PC-9 (cell line): ENCODE measurements around the gene ZNF81.

Experiments
- EZH2 ChIP-seq: fragments of 200-600 bp; sonication (generic); IDR thresholded peaks from 2 replicates; pipeline ENCODE4 v1.8.0; 2017; ENCODE audit warnings: antibody characterized with exemption, low read depth
- TF ChIP-seq, protein P1 (sequence below): fragments of 200-600 bp; sonication (generic); conservative IDR thresholded peaks from 2 replicates; pipeline ENCODE4 v1.6.1; 2017; ENCODE audit warnings: mixed run types, antibody characterized with exemption, mild to moderate bottlenecking, moderate library complexity

DNA sequence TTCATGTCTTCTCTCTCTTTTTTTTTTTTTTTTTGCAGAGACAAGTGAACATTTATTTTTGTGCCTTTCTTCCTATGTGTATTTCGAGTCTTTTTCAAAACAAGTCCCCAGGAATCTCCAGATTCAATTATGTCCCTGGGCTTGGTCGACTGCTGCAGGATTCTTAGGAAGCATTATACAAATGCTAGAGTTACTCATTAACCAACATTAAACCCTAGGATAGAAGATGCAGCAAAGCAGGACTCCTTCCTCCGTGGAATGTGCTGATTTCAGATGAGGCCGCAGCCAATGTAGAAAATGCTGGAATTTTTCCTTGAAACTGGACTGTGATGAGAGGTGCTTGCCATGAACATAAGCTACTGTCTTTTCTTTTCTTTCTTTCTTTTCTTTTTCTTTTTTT, 3.4 kb downstream of the ZNF81 start:
- no peak for TF ChIP-seq EZH2
- TF ChIP-seq, protein P1, sequence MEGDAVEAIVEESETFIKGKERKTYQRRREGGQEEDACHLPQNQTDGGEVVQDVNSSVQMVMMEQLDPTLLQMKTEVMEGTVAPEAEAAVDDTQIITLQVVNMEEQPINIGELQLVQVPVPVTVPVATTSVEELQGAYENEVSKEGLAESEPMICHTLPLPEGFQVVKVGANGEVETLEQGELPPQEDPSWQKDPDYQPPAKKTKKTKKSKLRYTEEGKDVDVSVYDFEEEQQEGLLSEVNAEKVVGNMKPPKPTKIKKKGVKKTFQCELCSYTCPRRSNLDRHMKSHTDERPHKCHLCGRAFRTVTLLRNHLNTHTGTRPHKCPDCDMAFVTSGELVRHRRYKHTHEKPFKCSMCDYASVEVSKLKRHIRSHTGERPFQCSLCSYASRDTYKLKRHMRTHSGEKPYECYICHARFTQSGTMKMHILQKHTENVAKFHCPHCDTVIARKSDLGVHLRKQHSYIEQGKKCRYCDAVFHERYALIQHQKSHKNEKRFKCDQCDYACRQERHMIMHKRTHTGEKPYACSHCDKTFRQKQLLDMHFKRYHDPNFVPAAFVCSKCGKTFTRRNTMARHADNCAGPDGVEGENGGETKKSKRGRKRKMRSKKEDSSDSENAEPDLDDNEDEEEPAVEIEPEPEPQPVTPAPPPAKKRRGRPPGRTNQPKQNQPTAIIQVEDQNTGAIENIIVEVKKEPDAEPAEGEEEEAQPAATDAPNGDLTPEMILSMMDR, result no peak
